Trophoblast cell (in vitro differentiated cells and primary cell): ENCODE results near the gene FAM217A.

Experiments used
- DNase-seq, 2 donors: peaks; one replicate each; pipeline ENCODE4 v3.0.0-alpha.2; 2016
- H2AFZ ChIP-seq: 2 replicates; pipeline ENCODE4 v1.6.1; 2013; ENCODE audit warnings: low read length, moderate library complexity, mild to moderate bottlenecking; ENCODE audit not compliant: insufficient read depth, poor library complexity
- H2AK5ac ChIP-seq: 2 replicates; pipeline ENCODE4 v1.6.1; 2013; ENCODE audit warnings: mild to moderate bottlenecking, low read length
- H2BK120ac ChIP-seq: 2 replicates; pipeline ENCODE4 v1.6.1; 2013; ENCODE audit warnings: low read length, mild to moderate bottlenecking, moderate library complexity; ENCODE audit not compliant: insufficient read depth, poor library complexity
- H2BK12ac ChIP-seq: 2 replicates; pipeline ENCODE4 v1.6.1; 2013; ENCODE audit warnings: mild to moderate bottlenecking, low read length, moderate library complexity
- H2BK5ac ChIP-seq: 2 replicates; pipeline ENCODE4 v1.6.1; 2013; ENCODE audit warnings: low read length, low read depth, moderate library complexity, mild to moderate bottlenecking; ENCODE audit not compliant: poor library complexity
- H3K14ac ChIP-seq: 2 replicates; pipeline ENCODE4 v1.6.1; 2013; ENCODE audit warnings: mild to moderate bottlenecking, low read length
- H3K18ac ChIP-seq: 2 replicates; pipeline ENCODE4 v1.6.1; 2013; ENCODE audit warnings: mild to moderate bottlenecking, low read length
- H3K23ac ChIP-seq: 2 replicates; pipeline ENCODE4 v1.6.1; 2013; ENCODE audit warnings: low read length
- H3K27ac ChIP-seq: 2 replicates; pipeline ENCODE4 v1.5.1; 2013; ENCODE audit warnings: low read depth, mild to moderate bottlenecking, inconsistent platforms, low read length, moderate library complexity
- H3K27me3 ChIP-seq: 2 replicates; pipeline ENCODE4 v1.6.1; 2013; ENCODE audit warnings: inconsistent platforms, mild to moderate bottlenecking, low read length, moderate library complexity; ENCODE audit not compliant: insufficient read depth
- H3K36me3 ChIP-seq, 2 experiments: 1 replicate in 1 of 2; 2 replicates in 1 of 2; pipeline ENCODE4 v1.6.1; 2013; ENCODE audit warnings: low read length in 2 of 2, mild to moderate bottlenecking in 2 of 2, moderate library complexity in 1 of 2; ENCODE audit not compliant: insufficient read depth in 2 of 2, control insufficient read depth in 1 of 2
- H3K4ac ChIP-seq: 2 replicates; pipeline ENCODE4 v1.6.1; 2013; ENCODE audit warnings: low read depth, mild to moderate bottlenecking, low read length, moderate library complexity
- H3K4me1 ChIP-seq, 2 experiments: 1 replicate in 1 of 2; 2 replicates in 1 of 2; pipeline ENCODE4 v1.6.1; 2013; ENCODE audit warnings: low read length in 2 of 2, mild to moderate bottlenecking in 2 of 2, moderate library complexity in 1 of 2; ENCODE audit not compliant: insufficient read depth in 2 of 2, control insufficient read depth in 1 of 2
- H3K4me2 ChIP-seq: 2 replicates; pipeline ENCODE4 v1.6.1; 2013; ENCODE audit warnings: inconsistent platforms, mild to moderate bottlenecking, low read length, moderate library complexity
- H3K4me3 ChIP-seq: 2 replicates; pipeline ENCODE4 v1.5.1; 2013; ENCODE audit warnings: mild to moderate bottlenecking, low read depth, low read length, inconsistent platforms
- H3K79me1 ChIP-seq: one replicate; pipeline ENCODE4 v1.6.1; 2013; ENCODE audit warnings: low read length
- H3K79me2 ChIP-seq: 2 replicates; pipeline ENCODE4 v1.6.1; 2013; ENCODE audit warnings: low read length, mild to moderate bottlenecking; ENCODE audit not compliant: control insufficient read depth, insufficient read depth, poor library complexity
- H3K9ac ChIP-seq: 2 replicates; pipeline ENCODE4 v1.6.1; 2013; ENCODE audit warnings: mild to moderate bottlenecking, low read length
- H3K9me3 ChIP-seq: 2 replicates; pipeline ENCODE4 v1.6.1; 2013; ENCODE audit warnings: low read depth, mild to moderate bottlenecking, control low read depth, inconsistent platforms, low read length; ENCODE audit not compliant: insufficient read depth
- H4K12ac ChIP-seq: 2 replicates; pipeline ENCODE4 v1.6.1; 2013; ENCODE audit warnings: low read depth, mild to moderate bottlenecking, low read length, moderate library complexity
- H4K8ac ChIP-seq: 2 replicates; pipeline ENCODE4 v1.6.1; 2013; ENCODE audit warnings: low read depth, mild to moderate bottlenecking, low read length, moderate library complexity
- H4K91ac ChIP-seq: one replicate; pipeline ENCODE4 v1.6.1; 2013; ENCODE audit warnings: low read depth, mild to moderate bottlenecking, low read length, moderate library complexity
- WGBS: extraction: QIAGEN DNeasy Blood & Tissue Kit; methylation state at CpG from one replicate; pipeline ENCODE4 v1.1.7; 2013; ENCODE audit warnings: missing lambda C conversion rate; ENCODE audit not compliant: insufficient read length, insufficient coverage; ENCODE audit errors: extremely low coverage; 5-methylcytosine and 5-hydroxymethylcytosine counted together

Gene FAM217A

GRCh38 chr6:4020822-4021132 is 58.2 kb downstream of the FAM217A start:
- Histone ChIP-seq H3K14ac (peak overlapping the region; percentile 69), H3K27ac (peak overlapping the region; percentile 60), H3K4ac (no peak overlapping the region), H4K12ac (no peak overlapping the region), H2BK120ac (no peak overlapping the region), H3K9me3 (no peaks in the 10 kb centered on the region), H3K4me2 (peak overlapping the region; percentile 83), H2AFZ (no peak overlapping the region), H3K79me1 (peaks cover 20% of the 10 kb centered on the region), H3K27me3 (no peaks in the 10 kb centered on the region), H2BK5ac (peak overlapping the region; percentile 60), H3K36me3 (peaks cover 0 to 5% of the 10 kb centered on the region in 2 experiments), H3K18ac (no peak overlapping the region), H3K4me3 (peak overlapping the region; percentile 68), H3K79me2 (peaks cover 19% of the 10 kb centered on the region), H2AK5ac (no peak overlapping the region), H3K9ac (peak overlapping the region; percentile 77), H4K8ac (peak overlapping the region; percentile 82), H2BK12ac (no peak overlapping the region), H3K4me1 (peaks cover 0 to 8% of the 10 kb centered on the region in 2 experiments), H3K23ac (no peak overlapping the region), H4K91ac (peak overlapping the region; percentile 71)
- WGBS: no CpG with 5 or more reads among the region's 12 CpGs
- DNase-seq: peak in 1 of 2 donors; percentile 55

- peak overlapping the region; percentile 93 for H2AK5ac ChIP-seq
- no CpG with 5 or more reads among the region's 8 CpGs for WGBS
- H4K12ac ChIP-seq: peak overlapping the region; percentile 88
- H3K9me3 ChIP-seq: no peaks in the 10 kb centered on the region
- H3K36me3 ChIP-seq: peaks cover 2% of the 10 kb centered on the region in 2 experiments
- H3K18ac ChIP-seq: no peak overlapping the region
- no peak overlapping the region for H2BK120ac ChIP-seq
- peaks cover 20% of the 10 kb centered on the region for H3K79me1 ChIP-seq
- no peak for DNase-seq
- peaks cover 0 to 5% of the 10 kb centered on the region in 2 experiments for H3K4me1 ChIP-seq
- peak overlapping the region; percentile 33 for H2BK5ac ChIP-seq
- no peak overlapping the region for H2AFZ ChIP-seq
- H3K27me3 ChIP-seq: no peaks in the 10 kb centered on the region
- H3K27ac ChIP-seq: peak overlapping the region; percentile 87
- no peak overlapping the region for H3K4me3 ChIP-seq
- peak overlapping the region; percentile 24 for H3K9ac ChIP-seq
- no peak overlapping the region for H2BK12ac ChIP-seq
- no peak overlapping the region for H4K91ac ChIP-seq
- no peak overlapping the region for H3K23ac ChIP-seq
- peaks cover 14% of the 10 kb centered on the region for H3K79me2 ChIP-seq
- peak overlapping the region; percentile 66 for H4K8ac ChIP-seq
- H3K4me2 ChIP-seq: peak overlapping the region; percentile 72
- no peak overlapping the region for H3K14ac ChIP-seq
- H3K4ac ChIP-seq: no peak overlapping the region
Measured at GRCh38 chr6:4018924-4019236, 60.1 kb downstream of the FAM217A start.
